ENCODE results near the gene ZBTB38.

- TF ChIP-seq POLR2A (IDR thresholded peaks at IDR 0.05) (peak; percentile 50 to 87), CTCF (IDR thresholded peaks at IDR 0.05) (no peak), EP300 (IDR thresholded peaks at IDR 0.05) (peak; percentile 92 to 98)
Observed at GRCh38 chr3:141368062-141368924, at the start of gene ZBTB38.

Data from tibial nerve (tissue), 4 donors.